Mucosa of rectum (tissue), 2 donors: ENCODE measurements around the gene TRA2B.
A peak's percentile ranks its signal among the peaks of the same experiment; 100 is the strongest.

ENCODE experiments used
- H3K27ac ChIP-seq, 2 donors: one replicate each; pipeline ENCODE4 v1.7.0; 2013; ENCODE audit warnings: inconsistent platforms in 2 of 2, low read depth in 2 of 2, low read length in 2 of 2
- H3K27me3 ChIP-seq, 2 donors: one replicate each; pipeline ENCODE4 v1.7.0; 2013; ENCODE audit warnings: low read length in 2 of 2; ENCODE audit not compliant: control insufficient read depth in 2 of 2, insufficient read depth in 2 of 2
- H3K36me3 ChIP-seq, 2 donors: one replicate each; pipeline ENCODE4 v1.7.0; 2013; ENCODE audit warnings: low read length in 2 of 2; ENCODE audit not compliant: control insufficient read depth in 2 of 2, insufficient read depth in 2 of 2
- H3K4me1 ChIP-seq, 2 donors: one replicate each; pipeline ENCODE4 v1.7.0; 2013; ENCODE audit warnings: low read length in 2 of 2, mild to moderate bottlenecking in 1 of 2; ENCODE audit not compliant: control insufficient read depth in 2 of 2, insufficient read depth in 2 of 2
- H3K4me3 ChIP-seq, 2 donors: one replicate each; pipeline ENCODE4 v1.7.0; 2013; ENCODE audit warnings: low read length in 2 of 2
- H3K9ac ChIP-seq, 2 donors: one replicate each; pipeline ENCODE4 v1.7.0; 2013; ENCODE audit warnings: low read length in 2 of 2, low read depth in 1 of 2, mild to moderate bottlenecking in 1 of 2
- H3K9me3 ChIP-seq, 2 donors: one replicate each; pipeline ENCODE4 v1.7.0; 2013; ENCODE audit warnings: low read length in 2 of 2; ENCODE audit not compliant: control insufficient read depth in 2 of 2
- donor health status: healthy.
- donor health status: Normal muscosa, but diverticular disease.

Gene TRA2B

GRCh38 chr3:185937689-185938374, at the start of gene TRA2B:
TRA2B (minus strand) TSS chr3:185938014; CDS start chr3:185937860, 154 bp downstream.
- Histone ChIP-seq H3K27ac (peak within 1 kb of the TSS; percentile 99 to 100), H3K9me3 (no peaks in the 10 kb centered on the region), H3K4me1 (peaks cover 23 to 30% of the 10 kb centered on the region in 2 donors), H3K27me3 (no peaks in the 10 kb centered on the region), H3K9ac (peak within 1 kb of the TSS; percentile 100), H3K4me3 (peak within 1 kb of the TSS; percentile 99 to 100), H3K36me3 (no peaks in the 10 kb centered on the region)

GRCh38 chr3:185986198-185986777, 48.5 kb upstream of the TRA2B start:
- Histone ChIP-seq H3K27ac (no peak overlapping the region), H3K4me1 (peaks cover 0 to 2% of the 10 kb centered on the region in 2 donors), H3K36me3 (no peaks in the 10 kb centered on the region), H3K27me3 (peaks cover 0 to 3% of the 10 kb centered on the region in 2 donors), H3K9ac (no peak overlapping the region), H3K9me3 (no peaks in the 10 kb centered on the region), H3K4me3 (no peak overlapping the region)

GRCh38 chr3:185984203-185984602, 46.4 kb upstream of the TRA2B start:
- Histone ChIP-seq H3K9me3 (no peaks in the 10 kb centered on the region), H3K4me3 (no peak overlapping the region), H3K27me3 (peaks cover 0 to 3% of the 10 kb centered on the region in 2 donors), H3K36me3 (no peaks in the 10 kb centered on the region), H3K27ac (no peak overlapping the region), H3K9ac (no peak overlapping the region), H3K4me1 (peaks cover 0 to 2% of the 10 kb centered on the region in 2 donors)

- Histone ChIP-seq H3K27me3 (peaks cover 0 to 3% of the 10 kb centered on the region in 2 donors), H3K9ac (no peak overlapping the region), H3K9me3 (no peaks in the 10 kb centered on the region), H3K4me3 (no peak overlapping the region), H3K36me3 (no peaks in the 10 kb centered on the region), H3K4me1 (peaks cover 0 to 2% of the 10 kb centered on the region in 2 donors), H3K27ac (no peak overlapping the region)
Observed at GRCh38 chr3:185983495-185984141, 45.8 kb upstream of the TRA2B start.

GRCh38 chr3:185982632-185983031, 44.8 kb upstream of the TRA2B start:
- Histone ChIP-seq H3K4me3 (no peak overlapping the region), H3K9ac (no peak overlapping the region), H3K27ac (no peak overlapping the region), H3K4me1 (peaks cover 0 to 2% of the 10 kb centered on the region in 2 donors), H3K36me3 (no peaks in the 10 kb centered on the region), H3K9me3 (no peaks in the 10 kb centered on the region), H3K27me3 (peaks cover 0 to 3% of the 10 kb centered on the region in 2 donors)

- Histone ChIP-seq H3K9me3 (no peaks in the 10 kb centered on the region), H3K4me3 (no peak overlapping the region), H3K36me3 (no peaks in the 10 kb centered on the region), H3K27me3 (peaks cover 0 to 3% of the 10 kb centered on the region in 2 donors), H3K9ac (no peak overlapping the region), H3K4me1 (peaks cover 0 to 2% of the 10 kb centered on the region in 2 donors), H3K27ac (no peak overlapping the region)
Observed at GRCh38 chr3:185981621-185982020, 43.8 kb upstream of the TRA2B start.

- Histone ChIP-seq H3K9me3 (no peaks in the 10 kb centered on the region), H3K27ac (no peak overlapping the region), H3K27me3 (peaks cover 0 to 3% of the 10 kb centered on the region in 2 donors), H3K4me1 (peaks cover 0 to 2% of the 10 kb centered on the region in 2 donors), H3K9ac (no peak overlapping the region), H3K4me3 (no peak overlapping the region), H3K36me3 (peaks cover 0 to 11% of the 10 kb centered on the region in 2 donors)
Observed at GRCh38 chr3:185979721-185980121, 41.9 kb upstream of the TRA2B start.

- Histone ChIP-seq H3K27ac (no peak overlapping the region), H3K4me3 (no peak overlapping the region)
Observed at GRCh38 chr3:185978516-185978915, 40.7 kb upstream of the TRA2B start.

GRCh38 chr3:185977679-185978040, 39.8 kb upstream of the TRA2B start:
- H3K9ac ChIP-seq, result no peak overlapping the region
- H3K4me1 ChIP-seq, result no peaks in the 10 kb centered on the region
- H3K9me3 ChIP-seq, result no peaks in the 10 kb centered on the region
- H3K36me3 ChIP-seq, result peaks cover 0 to 11% of the 10 kb centered on the region in 2 donors
- H3K27ac ChIP-seq, result no peak overlapping the region
- H3K4me3 ChIP-seq, result no peak overlapping the region
- H3K27me3 ChIP-seq, result no peaks in the 10 kb centered on the region

More at GRCh38 chr3:185978516-185978915, 40.7 kb upstream of the TRA2B start:
- peaks cover 0 to 11% of the 10 kb centered on the region in 2 donors for H3K36me3 ChIP-seq
- no peaks in the 10 kb centered on the region for H3K27me3 ChIP-seq
- H3K9me3 ChIP-seq, result no peaks in the 10 kb centered on the region
- no peak overlapping the region for H3K9ac ChIP-seq
- H3K4me1 ChIP-seq, result no peaks in the 10 kb centered on the region

- H3K9me3 ChIP-seq, result no peaks in the 10 kb centered on the region
- H3K27ac ChIP-seq, result no peak overlapping the region
- H3K36me3 ChIP-seq, result peaks cover 0 to 11% of the 10 kb centered on the region in 2 donors
- no peak overlapping the region for H3K9ac ChIP-seq
- H3K27me3 ChIP-seq, result no peaks in the 10 kb centered on the region
- no peak overlapping the region for H3K4me3 ChIP-seq
- H3K4me1 ChIP-seq, result no peaks in the 10 kb centered on the region
Observed at GRCh38 chr3:185976977-185977678, 39.3 kb upstream of the TRA2B start.
